Measurements from ENCODE around the gene HHATL.

Gene HHATL

DNA sequence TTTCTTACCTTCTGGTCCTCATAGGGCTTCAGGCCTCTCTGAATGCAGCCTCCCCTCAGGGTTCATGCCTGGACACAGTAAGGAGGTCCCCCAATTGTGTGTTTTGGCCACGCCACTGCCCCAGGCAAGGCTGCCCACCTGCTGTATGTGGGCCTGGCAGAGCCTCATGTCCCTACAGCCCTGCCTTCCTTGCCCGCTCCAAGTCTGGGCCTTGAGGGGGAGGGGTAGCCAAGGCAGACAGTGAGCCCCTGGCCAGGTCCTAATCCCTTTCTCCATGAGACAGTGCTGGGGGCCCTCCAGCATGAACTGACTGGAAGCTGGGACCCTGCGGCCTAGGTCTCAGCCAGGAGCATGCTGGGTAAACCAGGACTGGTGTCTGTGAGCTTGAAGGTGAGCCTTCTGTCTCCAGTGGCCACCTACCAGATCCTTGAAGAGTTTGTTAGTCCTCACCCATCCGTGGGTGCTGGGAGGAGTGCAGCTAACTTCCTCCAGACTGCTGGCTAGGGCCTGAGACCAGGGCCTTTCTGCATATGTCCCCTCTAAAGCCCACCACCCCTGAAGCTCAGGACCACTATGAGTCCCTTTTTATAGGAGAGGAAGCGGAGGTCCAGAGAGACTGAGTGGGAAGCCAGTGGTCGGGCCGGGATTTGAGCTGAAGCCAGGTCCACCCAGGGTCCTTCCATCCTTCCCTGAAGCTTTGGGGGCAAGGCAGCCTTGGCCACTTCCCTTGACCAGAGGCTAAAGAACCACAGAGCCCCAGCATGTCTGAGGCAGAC is 40.4 kb downstream of the HHATL start:
- Histone ChIP-seq H3K4me3 (ENCODE audit: low read depth, low read length) (no peak overlapping the region), H3K9ac (ENCODE audit: low read depth, low read length) (no peak overlapping the region), H3K27me3 (ENCODE audit: control insufficient read depth, insufficient read depth, low read length) (no peaks in the 10 kb centered on the region), H3K9me3 (ENCODE audit: control insufficient read depth, insufficient read depth, low read length) (no peaks in the 10 kb centered on the region), H3K4me1 (ENCODE audit: control insufficient read depth, insufficient read depth, low read length) (no peaks in the 10 kb centered on the region), H3K36me3 (ENCODE audit: control insufficient read depth, insufficient read depth, low read length) (no peaks in the 10 kb centered on the region)

DNA sequence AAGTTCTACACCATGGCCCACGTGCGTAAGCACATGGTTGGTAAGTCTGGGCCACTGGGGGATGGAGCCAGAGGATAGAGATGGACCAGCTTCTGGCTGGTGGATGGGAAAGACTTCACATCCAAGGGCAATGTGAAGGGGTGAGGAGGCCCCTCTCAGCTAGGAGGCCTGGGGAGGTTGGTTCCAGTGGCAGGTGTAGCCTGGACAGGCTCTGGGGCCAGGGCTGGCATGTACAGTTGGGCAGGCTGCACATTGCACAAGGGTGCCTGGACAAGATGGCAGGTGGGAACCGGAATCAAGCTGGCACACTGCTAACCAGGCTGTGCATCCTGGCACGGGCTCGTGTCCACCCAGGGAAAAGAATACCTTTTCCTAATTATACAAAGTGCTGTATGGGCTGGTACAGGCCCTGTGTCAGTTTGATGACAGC is 41.0 kb downstream of the HHATL start:
- Histone ChIP-seq H3K4me1 (ENCODE audit: control insufficient read depth, insufficient read depth, low read length) (no peaks in the 10 kb centered on the region), H3K36me3 (ENCODE audit: control insufficient read depth, insufficient read depth, low read length) (no peaks in the 10 kb centered on the region), H3K4me3 (ENCODE audit: low read depth, low read length) (no peak overlapping the region), H3K9ac (ENCODE audit: low read depth, low read length) (no peak overlapping the region), H3K9me3 (ENCODE audit: control insufficient read depth, insufficient read depth, low read length) (no peaks in the 10 kb centered on the region), H3K27me3 (ENCODE audit: control insufficient read depth, insufficient read depth, low read length) (no peaks in the 10 kb centered on the region)

DNA sequence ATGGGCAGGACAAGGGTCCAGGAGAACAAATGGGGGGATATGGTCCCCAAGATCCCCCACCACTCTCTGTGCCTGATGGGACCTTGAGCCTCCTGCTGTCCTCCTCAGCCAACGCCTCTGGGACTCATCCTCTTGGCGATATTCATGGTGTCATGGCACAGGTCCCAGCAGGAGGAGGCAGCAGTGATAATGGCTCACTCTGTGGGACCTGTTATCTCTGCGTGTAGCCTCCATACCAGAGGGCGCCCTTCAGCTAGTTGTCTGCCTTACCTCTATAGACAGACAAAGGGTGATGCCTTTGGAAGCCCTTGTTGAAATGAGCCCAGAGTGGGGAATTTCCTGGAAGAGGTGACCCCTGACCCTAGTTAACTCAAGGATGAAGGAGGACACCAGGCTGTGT is 41.7 kb downstream of the HHATL start:
- Histone ChIP-seq H3K27me3 (ENCODE audit: control insufficient read depth, insufficient read depth, low read length) (no peaks in the 10 kb centered on the region), H3K36me3 (ENCODE audit: control insufficient read depth, insufficient read depth, low read length) (no peaks in the 10 kb centered on the region), H3K4me1 (ENCODE audit: control insufficient read depth, insufficient read depth, low read length) (no peaks in the 10 kb centered on the region), H3K9ac (ENCODE audit: low read depth, low read length) (no peak overlapping the region), H3K4me3 (ENCODE audit: low read depth, low read length) (no peak overlapping the region), H3K9me3 (ENCODE audit: control insufficient read depth, insufficient read depth, low read length) (no peaks in the 10 kb centered on the region)

DNA sequence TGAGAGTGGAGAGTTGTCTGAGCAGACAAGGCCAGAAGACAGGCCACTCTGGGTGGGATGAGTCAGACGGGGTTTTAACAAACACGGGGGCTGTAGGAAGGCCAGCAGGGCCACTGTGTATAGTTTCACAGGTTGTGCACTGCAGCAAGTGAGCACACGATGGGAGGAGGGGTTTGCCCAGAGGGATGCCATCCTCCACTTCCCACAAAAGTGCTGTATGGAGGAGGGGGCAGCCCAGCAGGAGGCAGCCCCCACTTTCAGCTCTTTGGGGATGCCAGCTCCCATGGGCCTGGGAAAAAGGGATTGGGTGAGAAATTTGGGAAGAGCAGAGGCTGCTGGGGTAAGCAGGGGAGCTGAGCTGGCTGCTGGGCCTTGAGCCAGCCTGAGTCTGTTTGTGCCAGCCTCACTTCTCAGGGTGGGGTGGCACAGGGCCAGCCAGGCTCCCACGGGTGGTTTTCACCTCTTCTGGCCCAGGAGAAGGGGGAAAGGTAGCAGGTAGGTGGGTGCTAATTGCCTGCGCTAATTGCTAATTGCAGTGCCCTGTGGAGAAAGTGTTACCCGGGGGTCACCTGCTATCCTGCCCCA is 42.4 kb downstream of the HHATL start:
- Histone ChIP-seq H3K9me3 (ENCODE audit: control insufficient read depth, insufficient read depth, low read length) (no peaks in the 10 kb centered on the region), H3K27me3 (ENCODE audit: control insufficient read depth, insufficient read depth, low read length) (no peaks in the 10 kb centered on the region), H3K9ac (ENCODE audit: low read depth, low read length) (no peak overlapping the region), H3K36me3 (ENCODE audit: control insufficient read depth, insufficient read depth, low read length) (no peaks in the 10 kb centered on the region), H3K4me3 (ENCODE audit: low read depth, low read length) (no peak overlapping the region), H3K4me1 (ENCODE audit: control insufficient read depth, insufficient read depth, low read length) (peaks cover 4% of the 10 kb centered on the region)

DNA sequence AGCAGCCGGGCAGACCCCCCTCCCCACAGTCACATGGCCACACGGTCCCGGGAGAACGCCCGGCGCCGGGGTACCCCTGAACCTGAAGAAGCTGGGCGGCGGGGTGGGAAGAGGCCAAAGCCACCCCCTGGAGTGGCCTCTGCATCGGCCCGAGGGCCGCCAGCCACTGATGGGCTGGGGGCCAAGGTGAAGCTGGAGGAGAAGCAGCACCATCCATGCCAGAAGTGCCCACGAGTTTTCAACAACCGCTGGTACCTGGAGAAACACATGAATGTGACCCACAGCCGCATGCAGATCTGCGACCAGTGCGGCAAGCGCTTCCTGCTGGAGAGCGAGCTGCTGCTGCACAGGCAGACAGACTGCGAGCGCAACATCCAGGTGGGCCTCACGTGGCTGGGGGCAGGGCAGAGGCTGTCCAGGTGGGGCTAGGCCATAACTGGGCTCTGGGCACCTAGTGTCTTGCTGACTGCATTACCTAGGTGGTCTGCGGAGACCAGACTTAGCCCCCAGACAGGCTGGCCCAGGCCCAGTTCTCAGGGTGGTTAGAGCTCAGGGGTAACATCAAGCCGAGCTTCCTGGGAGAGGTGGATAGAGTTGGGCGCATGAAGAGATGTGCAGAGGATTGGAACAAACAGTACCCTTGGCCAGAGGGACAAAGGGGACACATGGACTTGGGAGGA is 43.0 kb downstream of the HHATL start:
- H3K36me3 ChIP-seq (ENCODE audit: control insufficient read depth, insufficient read depth, low read length): no peaks in the 10 kb centered on the region

DNA sequence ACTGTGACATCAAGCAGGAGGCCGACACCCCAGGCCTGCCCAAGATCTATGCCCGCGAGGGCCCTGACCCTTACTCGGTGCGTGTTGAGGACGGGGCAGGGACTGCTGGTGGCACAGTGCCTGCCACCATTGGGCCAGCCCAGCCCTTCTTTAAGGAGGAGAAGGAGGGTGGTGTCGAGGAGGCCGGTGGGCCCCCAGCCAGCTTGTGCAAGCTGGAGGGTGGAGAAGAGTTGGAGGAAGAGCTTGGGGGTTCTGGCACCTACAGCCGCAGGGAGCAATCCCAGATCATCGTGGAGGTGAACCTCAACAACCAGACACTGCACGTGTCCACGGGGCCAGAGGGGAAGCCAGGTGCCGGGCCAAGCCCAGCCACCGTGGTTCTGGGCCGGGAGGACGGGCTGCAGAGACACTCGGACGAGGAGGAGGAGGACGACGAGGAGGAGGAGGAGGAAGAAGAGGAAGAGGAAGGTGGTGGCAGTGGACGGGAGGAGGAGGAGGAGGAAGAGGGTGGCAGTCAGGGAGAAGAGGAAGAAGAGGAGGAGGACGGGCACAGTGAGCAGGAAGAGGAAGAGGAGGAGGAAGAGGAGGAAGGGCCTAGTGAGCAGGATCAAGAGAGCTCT is 43.7 kb downstream of the HHATL start:
- Histone ChIP-seq H3K4me3 (ENCODE audit: low read depth, low read length) (no peak overlapping the region), H3K4me1 (ENCODE audit: control insufficient read depth, insufficient read depth, low read length) (peaks cover 4% of the 10 kb centered on the region), H3K9me3 (ENCODE audit: control insufficient read depth, insufficient read depth, low read length) (no peaks in the 10 kb centered on the region), H3K36me3 (ENCODE audit: control insufficient read depth, insufficient read depth, low read length) (no peaks in the 10 kb centered on the region), H3K9ac (ENCODE audit: low read depth, low read length) (no peak overlapping the region), H3K27me3 (ENCODE audit: control insufficient read depth, insufficient read depth, low read length) (no peaks in the 10 kb centered on the region)

More for the DNA sequence above, 43.0 kb downstream of the HHATL start:
- Histone ChIP-seq H3K9me3 (ENCODE audit: control insufficient read depth, insufficient read depth, low read length) (no peaks in the 10 kb centered on the region), H3K4me3 (ENCODE audit: low read depth, low read length) (no peak overlapping the region), H3K27me3 (ENCODE audit: control insufficient read depth, insufficient read depth, low read length) (no peaks in the 10 kb centered on the region), H3K9ac (ENCODE audit: low read depth, low read length) (no peak overlapping the region), H3K4me1 (ENCODE audit: control insufficient read depth, insufficient read depth, low read length) (peaks cover 4% of the 10 kb centered on the region)

DNA sequence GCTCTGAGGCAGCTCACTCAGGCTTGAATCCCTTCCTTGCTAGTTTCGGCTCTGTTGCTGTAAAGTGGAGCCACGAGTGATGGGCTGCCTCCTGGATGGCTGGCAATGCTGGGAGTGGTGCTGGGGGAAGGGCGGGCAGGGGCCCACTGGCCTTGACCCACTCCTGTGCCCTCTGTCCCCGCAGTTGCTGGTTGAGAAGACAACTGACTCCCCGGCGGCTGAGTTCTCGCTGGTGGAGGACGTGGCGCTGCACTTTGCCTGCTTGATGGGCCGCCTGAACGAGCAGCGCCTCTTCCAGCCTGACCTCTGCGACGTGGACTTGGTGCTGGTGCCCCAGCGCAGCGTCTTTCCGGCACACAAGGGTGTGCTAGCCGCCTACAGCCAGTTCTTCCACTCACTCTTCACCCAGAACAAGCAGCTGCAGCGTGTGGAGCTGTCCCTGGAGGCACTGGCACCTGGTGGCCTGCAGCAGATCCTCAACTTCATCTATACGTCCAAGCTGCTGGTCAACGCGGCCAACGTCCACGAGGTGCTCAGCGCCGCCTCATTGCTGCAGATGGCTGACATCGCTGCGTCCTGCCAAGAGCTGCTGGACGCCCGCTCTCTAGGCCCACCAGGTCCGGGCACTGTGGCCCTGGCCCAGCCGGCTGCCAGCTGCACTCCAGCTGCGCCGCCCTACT is 44.4 kb downstream of the HHATL start:
- Histone ChIP-seq H3K36me3 (ENCODE audit: control insufficient read depth, insufficient read depth, low read length) (no peaks in the 10 kb centered on the region), H3K27me3 (ENCODE audit: control insufficient read depth, insufficient read depth, low read length) (no peaks in the 10 kb centered on the region), H3K4me3 (ENCODE audit: low read depth, low read length) (no peak overlapping the region), H3K4me1 (ENCODE audit: control insufficient read depth, insufficient read depth, low read length) (peaks cover 6% of the 10 kb centered on the region), H3K9me3 (ENCODE audit: control insufficient read depth, insufficient read depth, low read length) (no peaks in the 10 kb centered on the region), H3K9ac (ENCODE audit: low read depth, low read length) (no peak overlapping the region)

DNA sequence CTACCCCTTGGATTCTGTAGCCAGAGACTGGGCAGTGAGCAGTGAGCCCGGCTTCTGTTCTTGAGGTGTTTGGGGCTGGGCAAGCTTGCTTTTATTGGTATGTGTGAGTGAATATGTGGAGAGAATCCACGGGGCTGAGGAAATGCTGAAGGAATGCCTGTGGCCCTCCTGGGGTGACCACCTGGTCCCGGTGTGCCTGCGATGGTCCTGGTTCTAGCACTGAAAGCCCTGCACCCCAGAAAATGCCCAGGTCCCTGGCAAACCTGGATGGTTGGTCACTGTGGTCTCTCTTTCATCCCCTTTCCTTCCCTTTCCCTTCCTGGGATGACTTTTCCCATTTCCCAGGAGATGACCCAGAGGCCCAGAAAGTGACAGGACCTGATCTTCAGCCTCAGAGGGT is 44.9 kb downstream of the HHATL start:
- no peaks in the 10 kb centered on the region for H3K36me3 ChIP-seq (ENCODE audit: control insufficient read depth, insufficient read depth, low read length)
- H3K4me3 ChIP-seq (ENCODE audit: low read depth, low read length): no peak overlapping the region
- peaks cover 10% of the 10 kb centered on the region for H3K4me1 ChIP-seq (ENCODE audit: control insufficient read depth, insufficient read depth, low read length)
- H3K27me3 ChIP-seq (ENCODE audit: control insufficient read depth, insufficient read depth, low read length): no peaks in the 10 kb centered on the region
- H3K9me3 ChIP-seq (ENCODE audit: control insufficient read depth, insufficient read depth, low read length): no peaks in the 10 kb centered on the region
- peak overlapping the region; percentile 24 for H3K9ac ChIP-seq (ENCODE audit: low read depth, low read length)

DNA sequence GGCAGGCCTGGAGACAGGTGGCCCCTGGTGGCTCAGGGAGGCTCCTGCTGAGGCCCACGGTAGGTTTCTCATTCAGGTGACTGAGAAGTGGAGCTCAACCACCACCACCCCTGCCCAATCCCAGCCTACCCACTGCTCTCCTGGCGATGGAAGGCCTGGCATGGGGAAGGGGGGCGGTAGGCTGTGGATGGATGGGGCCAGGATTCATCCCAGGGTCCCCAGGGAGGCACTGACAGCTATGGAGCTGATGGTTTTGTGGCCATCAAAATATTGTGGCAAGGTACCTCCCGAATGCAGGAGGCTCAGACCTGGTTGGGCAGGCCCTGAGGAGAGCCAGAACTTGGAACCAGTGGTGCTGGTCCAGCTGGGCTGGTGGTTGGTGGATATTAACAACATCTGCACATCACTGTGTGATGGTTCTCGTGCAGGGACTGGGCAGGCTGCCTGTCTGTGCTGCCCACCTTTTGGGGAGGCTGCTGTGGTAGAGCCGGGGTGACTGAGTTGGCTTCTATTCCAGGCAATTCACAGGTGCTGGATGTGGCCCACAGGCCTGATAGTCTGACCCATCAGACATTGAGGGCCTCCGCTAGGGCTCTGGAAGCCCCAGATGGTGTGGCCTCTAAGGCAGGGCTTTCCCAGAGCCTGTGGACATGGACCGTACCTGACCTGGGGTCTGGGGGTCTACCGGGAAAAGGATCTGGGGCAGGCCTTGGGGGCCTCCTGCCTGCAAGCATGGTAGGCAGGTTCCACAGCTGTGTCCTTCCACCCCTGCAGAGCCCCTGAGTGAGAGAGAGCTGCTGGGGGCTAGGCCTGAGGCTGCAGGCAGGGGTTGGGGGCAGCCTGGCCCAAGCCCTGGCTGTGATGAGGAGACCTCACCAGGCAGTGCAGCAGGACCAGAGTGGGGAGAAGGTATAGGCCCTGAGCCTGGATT is 45.7 kb downstream of the HHATL start:
- Histone ChIP-seq H3K9me3 (ENCODE audit: control insufficient read depth, insufficient read depth, low read length) (no peaks in the 10 kb centered on the region), H3K27me3 (ENCODE audit: control insufficient read depth, insufficient read depth, low read length) (no peaks in the 10 kb centered on the region), H3K9ac (ENCODE audit: low read depth, low read length) (peak overlapping the region; percentile 24), H3K36me3 (ENCODE audit: control insufficient read depth, insufficient read depth, low read length) (no peaks in the 10 kb centered on the region), H3K4me1 (ENCODE audit: control insufficient read depth, insufficient read depth, low read length) (peaks cover 11% of the 10 kb centered on the region), H3K4me3 (ENCODE audit: low read depth, low read length) (no peak overlapping the region)

DNA sequence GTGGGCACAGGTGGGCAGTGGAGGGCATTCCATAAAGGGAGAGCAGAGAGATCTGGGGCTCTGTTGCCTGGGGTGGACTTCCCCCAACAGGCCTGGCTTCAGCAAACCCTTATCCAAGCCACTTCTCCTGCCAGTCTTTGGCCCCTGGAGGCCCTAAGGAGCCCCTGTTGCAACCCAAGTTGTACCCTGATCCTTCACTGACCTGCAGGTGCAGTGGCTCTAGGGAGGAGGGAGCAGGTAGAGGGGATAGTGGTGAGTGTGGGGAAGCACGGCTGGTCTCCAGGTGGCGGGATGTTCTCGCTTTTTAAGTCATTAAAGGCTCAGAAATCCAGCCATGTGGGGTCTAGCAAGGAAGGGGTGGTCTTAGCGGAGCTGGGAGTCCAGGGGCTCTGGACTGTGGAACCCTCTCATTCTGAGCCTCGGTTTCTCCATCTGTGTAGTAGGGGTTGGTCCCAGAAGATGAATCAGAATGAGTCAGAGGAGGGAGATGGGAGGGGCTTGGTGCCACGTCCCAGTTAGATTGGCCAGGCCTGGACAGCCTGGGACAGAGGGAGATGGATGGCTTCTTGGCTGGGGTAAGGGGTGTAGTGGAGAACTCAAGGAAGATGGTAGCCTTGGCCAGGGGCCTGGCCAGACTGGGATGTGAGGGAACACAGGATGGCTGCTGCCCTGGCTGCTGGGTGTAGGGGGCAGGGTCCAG is 46.5 kb downstream of the HHATL start:
- Histone ChIP-seq H3K9ac (ENCODE audit: low read depth, low read length) (no peak overlapping the region), H3K4me1 (ENCODE audit: control insufficient read depth, insufficient read depth, low read length) (peaks cover 12% of the 10 kb centered on the region), H3K4me3 (ENCODE audit: low read depth, low read length) (no peak overlapping the region), H3K36me3 (ENCODE audit: control insufficient read depth, insufficient read depth, low read length) (no peaks in the 10 kb centered on the region), H3K9me3 (ENCODE audit: control insufficient read depth, insufficient read depth, low read length) (no peaks in the 10 kb centered on the region), H3K27me3 (ENCODE audit: control insufficient read depth, insufficient read depth, low read length) (no peaks in the 10 kb centered on the region)
